EL (cell line): ENCODE results near the gene ZNF488.
A peak's percentile ranks its signal among the peaks of the same experiment; 100 is the strongest.

Source experiments
- DNase-seq: peaks from one replicate; pipeline ENCODE4 v3.0.0-alpha.2; 2016

ZNF488 gene

GRCh38 chr10:47348661-47349470 is 35.2 kb downstream of the ZNF488 start:
- DNase-seq = no peak

- no peak for DNase-seq
Measured at GRCh38 chr10:47348138-47348651, 35.9 kb downstream of the ZNF488 start, which contains the start of gene RBP3. RBP3 (plus strand) TSS chr10:47348363; CDS start chr10:47348485, 122 bp downstream.

GRCh38 chr10:47347303-47347675 is 36.8 kb downstream of the ZNF488 start:
- no peak for DNase-seq

DNA sequence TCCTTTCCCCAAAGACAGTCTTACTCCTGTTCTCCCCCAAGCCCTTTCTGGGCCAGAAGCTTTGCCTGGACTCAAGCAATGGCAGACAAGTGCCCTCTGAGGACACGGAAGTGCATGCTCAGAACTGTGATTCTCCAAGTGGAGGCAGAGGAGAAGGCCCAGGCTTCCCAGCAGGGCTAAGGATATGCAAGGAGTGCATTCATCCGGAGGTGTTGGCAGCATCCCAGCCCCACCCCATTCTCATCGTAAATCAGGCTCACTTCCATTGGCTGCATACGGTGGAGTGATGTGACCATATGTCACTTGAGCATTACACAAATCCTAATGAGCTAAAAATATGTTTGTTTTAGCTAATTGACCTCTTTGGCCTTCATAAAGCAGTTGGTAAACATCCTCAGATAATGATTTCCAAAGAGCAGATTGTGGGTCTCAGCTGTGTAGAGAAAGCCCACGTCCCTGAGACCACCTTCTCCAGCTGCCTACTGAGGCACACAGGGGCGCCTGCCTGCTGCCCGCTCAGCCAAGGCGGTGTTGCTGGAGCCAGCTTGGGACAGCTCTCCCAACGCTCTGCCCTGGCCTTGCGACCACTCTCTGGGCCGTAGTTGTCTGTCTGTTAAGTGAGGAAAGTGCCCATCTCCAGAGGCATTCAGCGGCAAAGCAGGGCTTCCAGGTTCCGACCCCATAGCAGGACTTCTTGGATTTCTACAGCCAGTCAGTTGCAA is 37.4 kb downstream of the ZNF488 start:
- DNase-seq = no peak

- no peak for DNase-seq
Measured at GRCh38 chr10:47344996-47345870, 38.9 kb downstream of the ZNF488 start.

DNA sequence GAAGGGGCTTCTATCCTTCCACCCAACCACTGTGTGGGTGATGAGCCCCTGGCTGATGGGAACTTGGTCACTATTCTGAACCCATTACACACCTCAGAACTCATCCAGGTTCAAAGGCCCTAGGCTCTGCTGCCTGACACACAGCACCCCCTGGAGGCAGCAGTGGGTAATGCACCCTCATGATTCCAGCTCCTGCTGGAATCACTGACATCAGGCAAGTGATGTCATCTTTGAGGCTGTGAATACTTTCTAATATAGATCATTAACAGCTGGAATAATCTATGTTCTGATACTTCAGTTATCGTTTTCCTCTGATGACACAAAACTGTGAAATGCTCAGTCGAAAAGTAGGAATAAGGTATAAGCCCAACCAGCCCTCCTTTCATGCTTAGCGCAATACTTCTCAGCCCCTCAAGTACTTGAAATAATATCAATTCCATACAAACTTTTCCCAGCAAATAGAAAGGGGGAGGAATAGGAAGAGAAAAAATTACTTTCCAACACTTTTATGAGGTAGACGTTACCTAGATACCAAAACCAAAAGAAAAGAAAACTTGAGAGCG is 43.4 kb downstream of the ZNF488 start:
- DNase-seq = peak; percentile 60

GRCh38 chr10:47339759-47340607 is 44.1 kb downstream of the ZNF488 start:
- DNase-seq = no peak

DNA sequence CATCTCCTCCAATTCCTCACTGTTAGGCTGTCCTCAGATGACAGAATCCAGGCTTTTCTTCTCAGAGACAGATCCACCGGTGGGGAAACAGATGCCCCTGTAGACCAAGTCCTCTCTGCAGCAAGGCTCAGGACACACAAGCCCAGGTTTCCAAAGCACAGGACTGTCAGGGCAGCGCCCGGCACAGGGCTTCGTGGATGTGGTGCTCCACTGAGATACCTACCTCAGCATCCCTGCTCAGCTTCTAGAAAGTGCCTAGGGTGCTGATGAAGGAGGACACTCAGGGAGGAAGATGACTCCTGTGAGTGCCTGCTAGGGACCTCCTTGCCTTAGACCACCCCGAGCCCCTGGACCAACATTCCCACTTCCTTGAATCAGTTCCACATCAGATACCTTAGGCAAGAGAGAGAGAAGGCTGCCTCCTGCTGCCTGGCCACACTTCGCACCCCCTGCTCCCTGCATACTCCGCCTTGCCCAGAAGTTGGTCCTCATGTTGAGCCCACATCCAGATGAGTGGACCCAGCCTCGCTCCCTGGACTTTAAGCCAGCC is 44.8 kb downstream of the ZNF488 start:
- DNase-seq = no peak

DNA sequence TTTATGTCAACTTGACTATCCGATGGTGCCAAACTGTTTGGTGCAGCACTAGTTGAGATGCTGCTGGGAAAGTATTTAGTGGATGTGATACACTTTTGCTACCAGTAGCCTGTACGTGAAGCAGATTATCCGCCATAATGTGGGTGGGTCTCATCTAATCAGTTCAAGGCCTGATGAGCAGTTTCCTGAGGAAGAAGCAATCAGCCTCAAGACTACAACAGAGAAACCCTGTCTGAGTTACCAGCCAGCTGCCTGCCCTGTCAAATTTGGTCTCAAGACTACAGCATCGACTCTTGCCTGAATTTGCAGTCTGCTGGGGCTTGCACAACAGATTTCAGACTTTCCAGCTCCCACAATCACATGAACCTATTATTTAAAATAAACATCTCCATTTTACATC is 46.8 kb downstream of the ZNF488 start:
- DNase-seq = no peak

GRCh38 chr10:47336387-47337134 is 47.5 kb downstream of the ZNF488 start:
- DNase-seq = peak; percentile 56

- DNase-seq = no peak
Measured at GRCh38 chr10:47335906-47336305, 48.2 kb downstream of the ZNF488 start.

DNA sequence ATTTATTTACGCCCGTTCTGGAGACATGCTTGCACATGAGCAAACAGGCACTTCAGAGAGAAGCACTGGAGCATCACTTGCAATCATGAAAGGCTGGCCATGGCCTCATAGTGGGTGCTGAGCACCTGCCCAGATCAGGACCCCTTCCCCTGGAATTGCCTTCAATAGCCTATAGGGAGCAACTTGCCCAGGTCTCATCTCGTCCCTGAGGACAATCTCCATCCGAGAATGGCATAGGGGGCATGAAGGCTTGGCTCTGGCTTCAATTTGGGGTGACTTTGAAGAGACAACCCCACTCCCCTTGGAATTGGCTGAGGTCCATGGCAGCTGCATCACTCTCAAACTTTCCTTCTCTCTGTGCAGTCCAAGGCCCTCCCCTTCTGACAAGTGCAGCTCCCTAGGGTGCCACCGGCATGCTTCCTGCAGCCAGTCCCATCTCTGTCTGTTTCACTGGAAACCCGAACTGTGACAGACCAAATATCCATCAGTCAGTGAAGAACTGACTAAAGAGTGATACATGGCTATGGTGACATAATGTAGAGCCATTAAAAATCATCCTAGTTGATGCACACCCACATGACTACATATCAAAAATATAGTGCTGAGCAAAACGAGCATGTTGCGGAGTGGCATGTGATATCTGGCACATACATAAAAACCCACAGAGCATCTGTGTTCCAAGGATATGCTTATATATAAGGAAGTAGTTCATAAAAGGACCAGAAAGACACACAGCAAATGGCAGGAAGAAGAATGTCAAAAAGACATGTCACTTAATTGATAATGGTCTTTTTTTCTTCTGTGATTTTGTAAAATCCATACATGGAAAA is 49.4 kb downstream of the ZNF488 start:
- DNase-seq = no peak

DNA sequence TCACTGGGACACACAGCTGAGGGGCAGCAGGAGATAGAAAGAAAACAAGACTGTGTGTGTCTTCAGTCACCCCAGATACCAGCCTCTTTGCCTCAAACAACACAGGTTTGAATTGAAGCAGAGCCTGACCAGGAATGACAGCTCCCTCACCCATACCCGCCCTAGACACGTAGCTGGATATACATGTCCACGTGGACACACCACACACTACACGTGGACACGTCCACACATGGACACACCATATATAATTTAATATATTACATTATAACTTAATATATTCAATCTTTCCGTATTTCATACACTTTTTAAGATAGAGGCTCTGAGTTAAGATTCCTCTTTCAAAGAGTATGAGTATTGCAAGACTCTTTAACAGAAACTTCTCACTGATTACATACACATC is 50.6 kb downstream of the ZNF488 start:
- DNase-seq = no peak

- no peak for DNase-seq
Measured at GRCh38 chr10:47332946-47333345, 51.1 kb downstream of the ZNF488 start.

GRCh38 chr10:47332371-47332770 is 51.7 kb downstream of the ZNF488 start:
- DNase-seq = no peak

GRCh38 chr10:47331954-47332353 is 52.1 kb downstream of the ZNF488 start:
- no peak for DNase-seq

GRCh38 chr10:47331491-47331890 is 52.6 kb downstream of the ZNF488 start:
- no peak for DNase-seq

- no peak for DNase-seq
Measured at GRCh38 chr10:47330804-47331203, 53.3 kb downstream of the ZNF488 start.

- no peak for DNase-seq
Measured at GRCh38 chr10:47330366-47330765, 53.7 kb downstream of the ZNF488 start.

DNA sequence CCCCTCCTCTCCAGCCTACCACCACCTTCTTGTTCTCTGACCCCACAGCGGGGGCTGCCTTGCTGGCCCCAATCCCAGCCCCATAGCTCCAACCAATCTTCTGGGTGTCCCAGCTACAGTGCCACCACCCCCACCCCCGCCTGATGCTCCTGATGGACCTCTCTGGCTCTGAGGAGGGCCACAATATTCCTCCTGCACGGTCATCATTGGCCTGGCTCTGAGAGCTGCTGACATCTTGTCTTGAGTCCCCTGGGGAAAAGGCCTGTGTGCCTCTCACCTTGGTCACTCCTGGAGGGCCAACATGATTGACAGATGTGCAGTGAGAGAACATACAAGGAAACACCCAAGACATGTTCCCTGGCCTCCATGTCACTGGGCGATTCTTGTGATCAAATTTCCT is 54.2 kb downstream of the ZNF488 start:
- DNase-seq = no peak
